Measurements from ENCODE around the gene AHDC1.

The AHDC1 gene

DNA sequence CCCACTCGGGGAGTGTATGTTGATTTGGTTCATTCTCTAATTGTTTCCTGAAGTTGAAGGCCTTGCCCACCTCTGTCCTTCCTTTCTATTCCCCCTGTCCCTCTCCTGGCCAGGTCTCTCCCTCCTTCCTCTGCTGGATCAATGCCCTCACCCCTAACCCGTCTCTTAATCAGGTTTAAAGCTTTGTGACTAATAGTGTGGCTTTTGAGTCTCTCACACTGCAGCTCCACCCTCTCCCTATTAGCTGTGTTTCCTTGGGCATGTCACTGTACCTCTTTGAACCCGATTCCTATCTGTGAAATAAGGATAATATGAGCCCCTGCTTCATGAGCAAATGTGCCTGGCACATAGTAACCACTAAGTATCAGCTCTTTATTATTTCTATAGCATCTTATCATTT is 20.5 kb downstream of the AHDC1 start:
- no peaks in the 10 kb centered on the region for H3K9me3 ChIP-seq (ENCODE audit: insufficient read depth, low read depth, low read length)
- H3K9ac ChIP-seq (ENCODE audit: low read depth, low read length) = no peak overlapping the region
- no peak overlapping the region for H3K27ac ChIP-seq (ENCODE audit: low read length)
- H3K4me3 ChIP-seq (ENCODE audit: low read length) = no peak overlapping the region
- no peaks in the 10 kb centered on the region for H3K4me1 ChIP-seq (ENCODE audit: insufficient read depth, low read length)
- no peaks in the 10 kb centered on the region for H3K27me3 ChIP-seq (ENCODE audit: insufficient read depth, low read length)
- peaks cover 6% of the 10 kb centered on the region for H3K36me3 ChIP-seq (ENCODE audit: insufficient read depth, low read depth, low read length)

DNA sequence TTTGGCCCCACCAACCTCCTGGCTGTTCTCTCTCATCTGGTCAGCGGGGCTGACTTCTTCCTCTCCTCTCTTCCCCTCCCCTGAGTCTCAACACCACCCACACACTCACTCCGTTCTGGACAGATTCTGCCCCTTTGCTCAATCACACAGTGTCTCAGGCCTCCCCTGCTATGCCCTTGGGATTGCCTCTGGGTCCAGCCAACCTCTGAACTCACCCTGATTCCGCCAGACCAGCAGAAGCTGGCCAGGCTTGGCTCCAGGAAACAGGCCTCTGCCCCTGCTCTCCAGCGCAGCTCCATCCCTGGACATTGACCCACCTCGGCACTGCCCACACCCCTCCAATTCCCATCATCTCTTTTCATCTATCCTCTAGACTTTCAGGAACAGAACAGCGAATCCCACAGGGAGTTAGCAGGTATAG is 22.1 kb downstream of the AHDC1 start:
- H3K27me3 ChIP-seq (ENCODE audit: insufficient read depth, low read length) = no peaks in the 10 kb centered on the region
- H3K9me3 ChIP-seq (ENCODE audit: insufficient read depth, low read depth, low read length) = no peaks in the 10 kb centered on the region
- no peak overlapping the region for H3K4me3 ChIP-seq (ENCODE audit: low read length)
- H3K4me1 ChIP-seq (ENCODE audit: insufficient read depth, low read length) = no peaks in the 10 kb centered on the region
- no peak overlapping the region for H3K27ac ChIP-seq (ENCODE audit: low read length)
- H3K36me3 ChIP-seq (ENCODE audit: insufficient read depth, low read depth, low read length) = no peaks in the 10 kb centered on the region; the same call in 1 of the 2 replicates
- no peak overlapping the region for H3K9ac ChIP-seq (ENCODE audit: low read depth, low read length)

DNA sequence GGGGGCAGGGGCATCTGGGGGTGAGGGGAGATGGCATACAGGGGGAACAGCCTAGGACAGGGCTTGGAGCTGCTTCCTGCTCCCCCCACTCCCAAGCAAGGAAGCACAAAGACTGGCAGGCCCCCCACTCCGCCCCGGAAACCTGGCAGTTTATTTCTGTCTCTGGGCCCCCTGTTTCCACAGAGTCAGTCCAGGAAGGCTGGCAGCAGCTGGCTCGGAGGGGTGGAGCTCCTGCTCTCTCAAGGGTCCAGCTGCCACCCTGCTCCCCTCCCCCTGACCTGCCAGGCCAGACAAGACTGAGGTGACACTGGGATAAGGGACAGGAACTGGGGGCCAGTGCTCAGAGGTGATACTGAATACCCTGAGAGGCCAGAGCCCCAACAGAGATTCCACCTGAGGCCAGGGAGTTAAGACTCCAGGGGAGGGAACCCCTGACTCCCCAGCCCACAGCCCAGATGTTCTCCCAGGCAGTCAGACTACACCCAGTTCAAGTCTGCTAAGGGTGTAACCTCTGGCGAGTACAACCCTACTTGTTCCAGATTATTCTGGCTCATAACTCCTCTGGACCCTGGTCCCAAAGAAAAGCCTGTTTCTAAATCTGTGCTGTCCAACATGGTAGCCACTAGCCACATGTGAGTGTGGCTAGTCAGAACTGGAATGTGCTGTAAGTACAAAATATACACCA is 26.3 kb downstream of the AHDC1 start:
- Histone ChIP-seq H3K9ac (ENCODE audit: low read depth, low read length) (no peak overlapping the region), H3K27ac (ENCODE audit: low read length) (no peak overlapping the region), H3K4me3 (ENCODE audit: low read length) (no peak overlapping the region), H3K4me1 (ENCODE audit: insufficient read depth, low read length) (peaks cover 27% of the 10 kb centered on the region), H3K27me3 (ENCODE audit: insufficient read depth, low read length) (no peaks in the 10 kb centered on the region), H3K36me3 (ENCODE audit: insufficient read depth, low read depth, low read length) (no peaks in the 10 kb centered on the region), H3K9me3 (ENCODE audit: insufficient read depth, low read depth, low read length) (no peaks in the 10 kb centered on the region)

DNA sequence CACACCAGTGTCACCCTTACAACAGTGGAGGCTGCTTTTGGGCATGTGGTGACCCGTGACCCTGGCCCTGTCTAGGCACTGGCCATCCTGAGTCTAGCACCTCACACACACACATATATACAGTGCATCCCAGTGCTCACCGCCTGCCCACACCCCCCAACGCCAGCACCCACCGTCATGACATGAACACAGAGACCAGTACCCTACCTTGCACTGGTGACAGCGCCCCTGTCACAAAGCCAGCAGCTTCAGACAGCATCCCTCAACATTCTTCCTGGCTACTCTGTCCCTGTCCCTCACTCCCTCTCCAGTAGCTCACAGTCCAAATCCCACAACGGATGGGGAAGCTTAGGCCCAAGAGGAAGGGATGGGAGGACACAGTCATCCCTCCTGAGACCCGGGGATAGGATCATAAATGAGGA is 27.1 kb downstream of the AHDC1 start:
- Histone ChIP-seq H3K9ac (ENCODE audit: low read depth, low read length) (no peak overlapping the region), H3K4me1 (ENCODE audit: insufficient read depth, low read length) (peaks cover 36% of the 10 kb centered on the region), H3K36me3 (ENCODE audit: insufficient read depth, low read depth, low read length) (no peaks in the 10 kb centered on the region), H3K9me3 (ENCODE audit: insufficient read depth, low read depth, low read length) (no peaks in the 10 kb centered on the region), H3K27me3 (ENCODE audit: insufficient read depth, low read length) (no peaks in the 10 kb centered on the region), H3K4me3 (ENCODE audit: low read length) (no peak overlapping the region), H3K27ac (ENCODE audit: low read length) (no peak overlapping the region)

DNA sequence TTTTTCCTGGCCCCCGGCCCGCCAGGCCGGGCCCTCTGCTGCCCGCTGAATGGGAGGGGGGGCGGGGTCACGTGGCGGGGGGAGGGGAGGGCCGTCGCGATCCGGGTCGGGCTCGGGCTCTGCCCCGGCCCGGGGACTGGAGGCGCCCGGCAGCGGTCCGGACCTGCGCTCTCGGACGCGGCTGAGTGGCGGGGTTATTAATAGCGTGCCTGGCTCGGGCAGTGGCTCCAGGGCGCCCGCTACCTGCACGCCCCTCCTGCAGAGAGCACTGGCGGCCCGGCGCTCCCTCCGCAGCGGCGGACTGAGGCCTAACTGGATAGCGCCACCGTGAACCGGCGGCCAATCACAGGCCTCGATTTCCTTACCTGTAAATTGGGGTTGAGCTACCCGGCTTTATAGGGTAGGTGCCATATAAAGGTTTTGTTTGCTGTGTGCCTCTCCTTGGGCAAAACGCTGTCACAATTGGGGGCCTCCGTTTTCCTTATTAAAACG is 28.1 kb downstream of the AHDC1 start:
- no peaks in the 10 kb centered on the region for H3K9me3 ChIP-seq (ENCODE audit: insufficient read depth, low read depth, low read length)
- H3K4me1 ChIP-seq (ENCODE audit: insufficient read depth, low read length) = peaks cover 45% of the 10 kb centered on the region
- H3K36me3 ChIP-seq (ENCODE audit: insufficient read depth, low read depth, low read length) = no peaks in the 10 kb centered on the region
- no peaks in the 10 kb centered on the region for H3K27me3 ChIP-seq (ENCODE audit: insufficient read depth, low read length)
- peak overlapping the region; percentile 76; the same call in 1 of the 2 replicates for H3K9ac ChIP-seq (ENCODE audit: low read depth, low read length)
- peak overlapping the region; percentile 58 for H3K4me3 ChIP-seq (ENCODE audit: low read length)
- H3K27ac ChIP-seq (ENCODE audit: low read length) = no peak overlapping the region

DNA sequence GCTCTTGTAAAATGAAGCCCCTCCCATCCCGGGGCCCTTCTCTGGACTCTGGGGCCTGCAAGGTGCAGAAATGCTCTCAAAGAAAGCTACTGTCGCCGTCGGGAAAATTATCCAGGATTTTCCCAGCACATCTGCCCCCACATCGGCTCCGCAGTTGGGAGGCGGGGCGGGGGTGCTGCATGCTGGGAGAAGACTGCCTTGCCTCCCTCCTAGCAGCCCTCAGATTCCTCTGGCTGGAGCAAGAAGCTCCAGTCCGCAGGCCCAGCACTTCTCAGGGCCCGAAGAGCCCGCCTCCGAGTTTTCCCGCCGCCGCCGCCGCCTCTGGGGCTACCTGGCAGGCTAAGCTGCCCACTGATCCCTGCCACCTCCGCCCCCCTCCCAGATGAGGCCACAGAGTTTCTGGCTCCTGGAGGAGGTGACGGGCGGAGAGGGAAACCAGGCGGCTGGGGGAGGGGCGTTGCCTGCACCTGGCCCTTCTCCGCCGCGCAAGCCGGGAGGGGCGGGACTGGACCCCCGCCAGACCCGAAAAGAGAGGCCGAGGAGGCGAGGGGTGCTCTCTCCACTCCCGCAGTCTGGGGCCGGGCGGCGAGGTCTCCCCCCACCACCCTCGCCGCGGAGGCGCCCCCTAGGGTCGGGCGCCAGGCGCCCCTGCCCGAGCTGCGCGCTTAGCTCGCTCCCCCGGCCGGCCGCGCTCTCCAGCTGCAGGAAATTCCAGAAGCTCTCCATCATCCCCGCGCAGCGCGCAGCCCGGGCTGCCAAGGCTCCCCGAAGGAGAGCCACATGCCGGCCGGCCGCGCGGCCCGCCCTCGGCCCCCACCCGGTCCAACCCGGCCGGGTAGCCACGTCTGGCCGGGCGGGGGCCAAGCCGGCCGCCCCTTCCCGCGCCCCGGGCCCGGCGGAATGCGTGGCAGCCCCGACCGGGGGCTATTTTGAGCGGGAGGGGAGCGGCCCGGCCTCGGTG is 28.8 kb downstream of the AHDC1 start:
- H3K9ac ChIP-seq (ENCODE audit: low read depth, low read length) = peak overlapping the region; percentile 76; the same call in 1 of the 2 replicates
- no peaks in the 10 kb centered on the region for H3K27me3 ChIP-seq (ENCODE audit: insufficient read depth, low read length)
- no peaks in the 10 kb centered on the region for H3K9me3 ChIP-seq (ENCODE audit: insufficient read depth, low read depth, low read length)
- H3K27ac ChIP-seq (ENCODE audit: low read length) = peak overlapping the region; percentile 79
- H3K4me1 ChIP-seq (ENCODE audit: insufficient read depth, low read length) = peaks cover 52% of the 10 kb centered on the region
- no peaks in the 10 kb centered on the region for H3K36me3 ChIP-seq (ENCODE audit: insufficient read depth, low read depth, low read length)
- peak overlapping the region; percentile 58; the same call in 1 of the 2 replicates for H3K4me3 ChIP-seq (ENCODE audit: low read length)

DNA sequence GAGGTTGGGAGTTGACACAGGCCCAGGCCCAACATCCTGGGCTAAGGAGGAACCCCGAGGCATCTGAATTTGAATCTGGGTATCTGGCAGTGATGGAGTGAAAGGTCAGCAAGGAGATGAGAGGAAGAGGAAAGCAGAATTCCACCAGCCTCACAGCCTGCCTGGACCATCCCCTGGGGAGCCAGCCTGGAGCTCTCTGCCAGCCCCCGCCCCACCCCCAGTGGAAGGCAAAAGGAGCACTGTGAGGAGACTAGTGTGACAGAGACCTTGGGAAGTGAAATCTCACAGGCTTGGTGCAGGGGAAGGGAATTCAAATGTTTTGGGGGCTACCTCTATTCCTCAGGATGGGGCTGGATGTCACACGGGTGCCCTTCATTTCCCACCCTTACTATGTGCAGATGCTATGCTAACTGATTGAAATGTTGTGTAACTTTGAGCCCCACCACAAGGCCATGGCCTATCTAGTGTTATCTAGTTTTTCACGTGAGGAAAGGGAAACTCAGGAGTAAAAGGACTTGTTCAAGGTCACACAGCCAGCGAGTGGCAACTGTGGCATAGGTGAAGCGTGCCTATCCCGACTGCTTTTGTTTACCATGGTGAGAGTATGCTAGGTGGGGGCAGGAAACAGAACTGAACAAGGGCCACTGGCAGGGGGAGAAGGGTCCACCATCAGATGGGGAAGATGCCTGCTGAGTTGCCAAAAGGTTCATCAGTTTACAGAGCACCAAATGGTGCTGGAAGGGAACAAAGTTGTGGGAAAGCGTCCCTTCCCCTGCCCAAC is 29.8 kb downstream of the AHDC1 start:
- Histone ChIP-seq H3K27me3 (ENCODE audit: insufficient read depth, low read length) (no peaks in the 10 kb centered on the region), H3K9ac (ENCODE audit: low read depth, low read length) (peak overlapping the region; percentile 76; the same call in 1 of the 2 replicates), H3K4me1 (ENCODE audit: insufficient read depth, low read length) (peaks cover 62% of the 10 kb centered on the region), H3K36me3 (ENCODE audit: insufficient read depth, low read depth, low read length) (no peaks in the 10 kb centered on the region), H3K9me3 (ENCODE audit: insufficient read depth, low read depth, low read length) (no peaks in the 10 kb centered on the region), H3K4me3 (ENCODE audit: low read length) (peak overlapping the region; percentile 58; the same call in 1 of the 2 replicates), H3K27ac (ENCODE audit: low read length) (peak overlapping the region; percentile 79)

DNA sequence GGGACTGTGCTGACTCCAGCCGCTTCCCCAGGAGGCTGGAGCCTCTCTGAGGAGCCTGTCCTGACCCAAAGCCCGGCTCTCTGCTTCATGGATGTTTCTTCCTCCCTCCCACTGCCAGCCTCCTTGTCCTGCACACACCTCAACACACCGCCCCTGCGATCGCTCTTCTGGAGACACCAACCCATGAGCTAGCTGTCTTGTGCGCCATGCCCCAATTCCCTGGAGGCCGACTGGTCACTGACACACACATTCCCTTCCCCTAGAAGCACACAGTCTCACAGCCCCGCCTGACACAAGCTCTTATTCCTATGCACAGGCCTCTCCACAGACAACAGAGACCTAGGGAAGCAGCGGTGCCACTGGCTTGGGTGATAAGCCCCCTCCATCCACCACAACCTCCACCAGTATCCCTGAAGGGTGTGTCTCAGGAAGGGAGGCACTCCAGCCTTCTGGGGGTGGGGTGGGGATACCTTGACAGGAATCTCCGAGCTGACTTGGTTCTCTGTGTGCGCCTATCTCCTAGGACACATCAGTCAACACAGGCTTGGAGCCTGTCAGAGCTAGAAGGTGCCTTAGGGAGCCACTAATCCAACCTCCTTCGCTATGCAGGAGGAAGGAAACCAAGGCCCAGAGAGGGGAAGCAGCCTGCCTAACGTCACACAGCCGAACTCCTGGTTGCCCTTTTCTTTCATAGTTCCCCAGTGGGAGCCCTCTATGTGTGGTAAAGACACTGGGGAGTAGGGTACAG is 31.1 kb downstream of the AHDC1 start:
- peak overlapping the region; percentile 54; the same call in 1 of the 2 replicates for H3K4me3 ChIP-seq (ENCODE audit: low read length)
- peaks cover 68% of the 10 kb centered on the region for H3K4me1 ChIP-seq (ENCODE audit: insufficient read depth, low read length)
- H3K27me3 ChIP-seq (ENCODE audit: insufficient read depth, low read length) = no peaks in the 10 kb centered on the region
- no peaks in the 10 kb centered on the region for H3K9me3 ChIP-seq (ENCODE audit: insufficient read depth, low read depth, low read length)
- no peak overlapping the region for H3K27ac ChIP-seq (ENCODE audit: low read length)
- no peaks in the 10 kb centered on the region for H3K36me3 ChIP-seq (ENCODE audit: insufficient read depth, low read depth, low read length)
- H3K9ac ChIP-seq (ENCODE audit: low read depth, low read length) = peak overlapping the region; percentile 76; the same call in 1 of the 2 replicates

DNA sequence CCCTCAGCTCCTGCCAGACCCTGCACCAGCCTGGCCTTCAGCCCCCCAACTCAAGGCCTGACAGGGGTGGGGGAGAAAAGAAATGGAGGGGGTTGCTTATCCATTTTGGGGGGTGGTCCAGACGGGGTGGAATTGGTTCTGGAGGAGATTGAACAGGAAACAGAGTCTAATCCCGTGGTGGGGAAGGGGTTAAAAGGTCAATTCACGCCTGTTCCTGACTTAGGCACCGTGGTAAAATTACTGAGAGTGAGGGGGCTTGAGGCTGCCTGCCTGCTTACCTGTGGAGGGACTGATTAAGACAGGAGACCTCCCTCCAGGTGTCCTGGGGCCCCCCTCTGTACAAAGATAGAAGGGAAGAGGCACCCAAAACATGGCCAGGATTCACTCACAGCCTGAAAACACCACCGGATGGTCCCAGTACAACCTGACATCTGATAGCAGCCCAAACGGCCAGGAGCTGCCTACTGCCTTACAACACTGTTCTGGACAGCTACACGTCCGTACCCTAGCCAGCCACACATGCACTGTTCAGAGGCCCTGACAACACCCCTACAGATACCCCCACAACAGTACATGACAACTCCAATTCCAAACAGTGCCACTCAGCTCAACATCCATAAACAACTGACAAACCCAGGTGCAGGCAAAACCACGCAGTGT is 31.8 kb downstream of the AHDC1 start:
- peak overlapping the region; percentile 12 for H3K27ac ChIP-seq (ENCODE audit: low read length)
- H3K27me3 ChIP-seq (ENCODE audit: insufficient read depth, low read length) = no peaks in the 10 kb centered on the region
- peak overlapping the region; percentile 54; the same call in 1 of the 2 replicates for H3K4me3 ChIP-seq (ENCODE audit: low read length)
- H3K9ac ChIP-seq (ENCODE audit: low read depth, low read length) = peak overlapping the region; percentile 76; the same call in 1 of the 2 replicates
- H3K9me3 ChIP-seq (ENCODE audit: insufficient read depth, low read depth, low read length) = no peaks in the 10 kb centered on the region
- no peaks in the 10 kb centered on the region for H3K36me3 ChIP-seq (ENCODE audit: insufficient read depth, low read depth, low read length)
- H3K4me1 ChIP-seq (ENCODE audit: insufficient read depth, low read length) = peaks cover 75% of the 10 kb centered on the region

DNA sequence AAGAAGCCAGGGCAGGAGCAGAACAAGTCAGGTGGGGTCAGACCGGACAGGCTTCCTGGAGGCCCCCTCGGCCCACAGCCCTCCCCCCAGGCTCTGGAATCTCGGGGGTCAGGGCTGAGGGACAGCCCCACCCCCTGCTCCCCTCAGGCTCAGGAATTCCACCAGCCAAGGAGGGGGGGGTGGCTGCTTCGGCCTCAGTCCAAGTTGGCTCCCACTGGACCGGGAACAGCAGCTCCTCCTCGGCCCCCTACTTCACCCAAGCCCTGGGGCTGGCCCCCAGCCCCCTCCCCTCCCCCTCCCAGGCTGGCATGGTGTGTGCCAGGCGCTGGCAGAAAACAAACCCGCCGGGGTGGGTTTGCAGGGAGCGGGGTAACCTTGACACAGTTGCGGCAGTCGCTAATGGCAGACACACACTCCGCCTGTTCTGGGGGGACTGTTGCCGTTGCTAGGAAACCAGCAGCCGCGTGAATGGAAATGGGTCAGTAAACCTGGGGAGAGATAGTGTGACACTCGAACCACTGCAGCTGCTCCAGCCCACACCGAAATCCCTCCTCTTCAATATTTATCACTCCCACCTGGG is 32.4 kb downstream of the AHDC1 start:
- no peaks in the 10 kb centered on the region for H3K36me3 ChIP-seq (ENCODE audit: insufficient read depth, low read depth, low read length)
- peak overlapping the region; percentile 54 for H3K4me3 ChIP-seq (ENCODE audit: low read length)
- peak overlapping the region; percentile 41 for H3K27ac ChIP-seq (ENCODE audit: low read length)
- H3K9ac ChIP-seq (ENCODE audit: low read depth, low read length) = peak overlapping the region; percentile 76; the same call in 1 of the 2 replicates
- no peaks in the 10 kb centered on the region for H3K9me3 ChIP-seq (ENCODE audit: insufficient read depth, low read depth, low read length)
- peaks cover 78% of the 10 kb centered on the region for H3K4me1 ChIP-seq (ENCODE audit: insufficient read depth, low read length)
- H3K27me3 ChIP-seq (ENCODE audit: insufficient read depth, low read length) = no peaks in the 10 kb centered on the region

Measured in iPS-20b (cell line).